Measurements from ENCODE around the gene HES4. TPM values are rescaled to one million over a fixed set of nuclear protein-coding genes. Genes with fewer than 3 reads are reported as not detected.
A peak's percentile ranks its signal among the peaks of the same experiment; 100 is the strongest.

HES4 gene
- total RNA-seq, 1 donor from 2014 or later, result 7.3 TPM

- H3K27ac ChIP-seq (ENCODE audit: low read depth, low read length), result no peak overlapping the region
- no peaks in the 10 kb centered on the region for H3K36me3 ChIP-seq (ENCODE audit: control insufficient read depth in 3 of 3, insufficient read depth in 3 of 3, low read length in 3 of 3)
- no peak overlapping the region for H3K4me3 ChIP-seq (ENCODE audit: low read length in 3 of 3)
- no peaks in the 10 kb centered on the region for H3K9me3 ChIP-seq (ENCODE audit: control insufficient read depth in 3 of 3, low read length in 3 of 3)
- H3K4me1 ChIP-seq (ENCODE audit: control insufficient read depth in 3 of 3, insufficient read depth in 3 of 3, low read length in 3 of 3), result peaks cover 0 to 12% (median 7%) of the 10 kb centered on the region in 3 donors
- H3K27me3 ChIP-seq (ENCODE audit: control insufficient read depth in 3 of 3, insufficient read depth in 3 of 3, low read length in 3 of 3), result peaks cover 10 to 21% (median 20%) of the 10 kb centered on the region in 3 donors
- H3K9ac ChIP-seq (ENCODE audit: low read depth in 1 of 3, low read length in 3 of 3), result no peak overlapping the region
These were observed 25.1 kb upstream of the HES4 start for GRCh38 chr1:1024771-1025699.

- Histone ChIP-seq H3K9me3 (ENCODE audit: control insufficient read depth in 3 of 3, low read length in 3 of 3) (no peaks in the 10 kb centered on the region), H3K4me1 (ENCODE audit: control insufficient read depth in 3 of 3, insufficient read depth in 3 of 3, low read length in 3 of 3) (peaks cover 0 to 12% (median 7%) of the 10 kb centered on the region in 3 donors), H3K36me3 (ENCODE audit: control insufficient read depth in 3 of 3, insufficient read depth in 3 of 3, low read length in 3 of 3) (no peaks in the 10 kb centered on the region), H3K27ac (ENCODE audit: low read depth, low read length) (no peak overlapping the region), H3K9ac (ENCODE audit: low read depth in 1 of 3, low read length in 3 of 3) (no peak overlapping the region), H3K4me3 (ENCODE audit: low read length in 3 of 3) (no peak overlapping the region), H3K27me3 (ENCODE audit: control insufficient read depth in 3 of 3, insufficient read depth in 3 of 3, low read length in 3 of 3) (peaks cover 10 to 21% (median 20%) of the 10 kb centered on the region in 3 donors)
These were observed 24.4 kb upstream of the HES4 start for GRCh38 chr1:1024149-1024770.

GRCh38 chr1:1023700-1024099 lies 23.8 kb upstream of the HES4 start:
- no peak overlapping the region for H3K27ac ChIP-seq (ENCODE audit: low read depth, low read length)
- no peak overlapping the region for H3K9ac ChIP-seq (ENCODE audit: low read depth in 1 of 3, low read length in 3 of 3)

GRCh38 chr1:1022302-1023009 lies 22.6 kb upstream of the HES4 start:
- Histone ChIP-seq H3K36me3 (ENCODE audit: control insufficient read depth in 3 of 3, insufficient read depth in 3 of 3, low read length in 3 of 3) (no peaks in the 10 kb centered on the region), H3K27ac (ENCODE audit: low read depth, low read length) (no peak overlapping the region), H3K9ac (ENCODE audit: low read depth in 1 of 3, low read length in 3 of 3) (no peak overlapping the region), H3K4me1 (ENCODE audit: control insufficient read depth in 3 of 3, insufficient read depth in 3 of 3, low read length in 3 of 3) (peaks cover 2 to 13% (median 10%) of the 10 kb centered on the region in 3 donors), H3K4me3 (ENCODE audit: low read length in 3 of 3) (no peak overlapping the region), H3K9me3 (ENCODE audit: control insufficient read depth in 3 of 3, low read length in 3 of 3) (no peaks in the 10 kb centered on the region), H3K27me3 (ENCODE audit: control insufficient read depth in 3 of 3, insufficient read depth in 3 of 3, low read length in 3 of 3) (peaks cover 10 to 21% (median 20%) of the 10 kb centered on the region in 3 donors)

More at GRCh38 chr1:1023700-1024099, 23.8 kb upstream of the HES4 start:
- H3K4me1 ChIP-seq (ENCODE audit: control insufficient read depth in 3 of 3, insufficient read depth in 3 of 3, low read length in 3 of 3), result peaks cover 2 to 13% (median 10%) of the 10 kb centered on the region in 3 donors
- no peak overlapping the region for H3K4me3 ChIP-seq (ENCODE audit: low read length in 3 of 3)
- H3K9me3 ChIP-seq (ENCODE audit: control insufficient read depth in 3 of 3, low read length in 3 of 3), result no peaks in the 10 kb centered on the region
- H3K27me3 ChIP-seq (ENCODE audit: control insufficient read depth in 3 of 3, insufficient read depth in 3 of 3, low read length in 3 of 3), result peaks cover 10 to 21% (median 20%) of the 10 kb centered on the region in 3 donors
- H3K36me3 ChIP-seq (ENCODE audit: control insufficient read depth in 3 of 3, insufficient read depth in 3 of 3, low read length in 3 of 3), result no peaks in the 10 kb centered on the region

GRCh38 chr1:1021920-1022259 lies 22.0 kb upstream of the HES4 start:
- H3K4me1 ChIP-seq (ENCODE audit: control insufficient read depth in 3 of 3, insufficient read depth in 3 of 3, low read length in 3 of 3), result peaks cover 2 to 13% (median 10%) of the 10 kb centered on the region in 3 donors
- no peak overlapping the region for H3K27ac ChIP-seq (ENCODE audit: low read depth, low read length)
- no peak overlapping the region for H3K9ac ChIP-seq (ENCODE audit: low read depth in 1 of 3, low read length in 3 of 3)
- H3K9me3 ChIP-seq (ENCODE audit: control insufficient read depth in 3 of 3, low read length in 3 of 3), result no peaks in the 10 kb centered on the region
- peaks cover 10 to 18% (median 16%) of the 10 kb centered on the region in 3 donors for H3K27me3 ChIP-seq (ENCODE audit: control insufficient read depth in 3 of 3, insufficient read depth in 3 of 3, low read length in 3 of 3)
- no peaks in the 10 kb centered on the region for H3K36me3 ChIP-seq (ENCODE audit: control insufficient read depth in 3 of 3, insufficient read depth in 3 of 3, low read length in 3 of 3)
- H3K4me3 ChIP-seq (ENCODE audit: low read length in 3 of 3), result no peak overlapping the region

GRCh38 chr1:1021010-1021919 lies 21.4 kb upstream of the HES4 start:
- Histone ChIP-seq H3K36me3 (ENCODE audit: control insufficient read depth in 3 of 3, insufficient read depth in 3 of 3, low read length in 3 of 3) (no peaks in the 10 kb centered on the region), H3K4me1 (ENCODE audit: control insufficient read depth in 3 of 3, insufficient read depth in 3 of 3, low read length in 3 of 3) (peaks cover 2 to 13% (median 10%) of the 10 kb centered on the region in 3 donors), H3K9me3 (ENCODE audit: control insufficient read depth in 3 of 3, low read length in 3 of 3) (no peaks in the 10 kb centered on the region), H3K4me3 (ENCODE audit: low read length in 3 of 3) (peak overlapping the region in 1 of 3 donors; percentile 29), H3K27ac (ENCODE audit: low read depth, low read length) (no peak overlapping the region), H3K27me3 (ENCODE audit: control insufficient read depth in 3 of 3, insufficient read depth in 3 of 3, low read length in 3 of 3) (peaks cover 10 to 18% (median 16%) of the 10 kb centered on the region in 3 donors), H3K9ac (ENCODE audit: low read depth in 1 of 3, low read length in 3 of 3) (no peak overlapping the region)

- peak overlapping the region in 1 of 3 donors; percentile 71 for H3K9ac ChIP-seq (ENCODE audit: low read depth in 1 of 3, low read length in 3 of 3)
- no peak overlapping the region for H3K27ac ChIP-seq (ENCODE audit: low read depth, low read length)
These were observed 20.6 kb upstream of the HES4 start for GRCh38 chr1:1020415-1021009.

GRCh38 chr1:1020000-1020404 lies 20.1 kb upstream of the HES4 start, which contains the start of gene AGRN:
Gene AGRN (plus strand): TSS chr1:1020120. CDS start chr1:1020173, 53 bp downstream.
- H3K36me3 ChIP-seq (ENCODE audit: control insufficient read depth in 3 of 3, insufficient read depth in 3 of 3, low read length in 3 of 3), result no peaks in the 10 kb centered on the region
- H3K27me3 ChIP-seq (ENCODE audit: control insufficient read depth in 3 of 3, insufficient read depth in 3 of 3, low read length in 3 of 3), result peaks cover 10 to 18% (median 16%) of the 10 kb centered on the region in 3 donors
- H3K4me3 ChIP-seq (ENCODE audit: low read length in 3 of 3), result peak within 1 kb of the TSS; percentile 51 to 71 (median 68)
- H3K9ac ChIP-seq (ENCODE audit: low read depth in 1 of 3, low read length in 3 of 3), result peak within 1 kb of the TSS in 1 of 3 donors; percentile 71
- H3K4me1 ChIP-seq (ENCODE audit: control insufficient read depth in 3 of 3, insufficient read depth in 3 of 3, low read length in 3 of 3), result peaks cover 2 to 13% (median 10%) of the 10 kb centered on the region in 3 donors
- H3K27ac ChIP-seq (ENCODE audit: low read depth, low read length), result no peak within 1 kb of the TSS
- no peaks in the 10 kb centered on the region for H3K9me3 ChIP-seq (ENCODE audit: control insufficient read depth in 3 of 3, low read length in 3 of 3)

More at GRCh38 chr1:1020415-1021009, 20.6 kb upstream of the HES4 start:
- Histone ChIP-seq H3K27me3 (ENCODE audit: control insufficient read depth in 3 of 3, insufficient read depth in 3 of 3, low read length in 3 of 3) (peaks cover 10 to 18% (median 16%) of the 10 kb centered on the region in 3 donors), H3K9me3 (ENCODE audit: control insufficient read depth in 3 of 3, low read length in 3 of 3) (no peaks in the 10 kb centered on the region), H3K36me3 (ENCODE audit: control insufficient read depth in 3 of 3, insufficient read depth in 3 of 3, low read length in 3 of 3) (no peaks in the 10 kb centered on the region), H3K4me1 (ENCODE audit: control insufficient read depth in 3 of 3, insufficient read depth in 3 of 3, low read length in 3 of 3) (peaks cover 2 to 13% (median 10%) of the 10 kb centered on the region in 3 donors), H3K4me3 (ENCODE audit: low read length in 3 of 3) (peak overlapping the region in 2 of 3 donors; percentile 68 to 71)

All from skeletal muscle tissue (tissue), 4 donors.